ENCODE measurements around the gene DHRSX. TPM values are rescaled to one million over a fixed set of nuclear protein-coding genes. Genes with fewer than 3 reads are reported as not detected.
"Not testable (repeated sequence)": the region's sequence is repeated elsewhere in the genome, so short reads cannot be mapped to it uniquely, and the experiment has no call there.

Gene DHRSX
- total RNA-seq, 1 experiment from 2014 or later = 23.9 TPM

DNA sequence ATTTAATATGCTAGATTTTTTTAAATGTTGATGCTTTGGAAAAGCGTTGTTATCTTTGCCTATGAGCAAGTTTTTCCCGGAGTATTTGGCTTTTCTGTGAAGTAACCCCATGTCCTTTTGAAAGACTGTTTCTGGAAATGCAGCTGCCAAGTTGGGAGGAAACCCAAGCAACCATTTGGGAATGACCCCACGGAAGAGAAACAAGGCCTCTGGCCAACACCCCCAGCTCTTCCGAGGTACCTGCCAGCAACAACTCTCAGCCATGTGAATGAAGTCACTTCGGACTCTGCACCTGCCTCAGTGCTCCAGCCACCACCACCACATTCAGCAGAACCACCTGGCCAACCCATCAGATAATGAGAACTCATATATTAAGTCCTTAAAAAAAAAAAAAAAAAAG is 36.2 kb upstream of the DHRSX start:
- H3K9me3 Mint-ChIP-seq (ENCODE audit: unreplicated experiment) = no peaks in the 10 kb centered on the region
- H3K4me3 Mint-ChIP-seq (ENCODE audit: unreplicated experiment) = no peak overlapping the region
- intact Hi-C loops (cut with micrococcal nuclease) = no loop called here
- POLR2A ChIA-PET = no interaction called here
- H3K27me3 Mint-ChIP-seq (ENCODE audit: insufficient read depth, unreplicated experiment) = peaks cover 12% of the 10 kb centered on the region
- DNase-seq (ENCODE audit: unreplicated experiment) = no peak
- H3K27ac Mint-ChIP-seq (ENCODE audit: low read depth, unreplicated experiment) = no peak overlapping the region
- no TSS peak for BruUV-seq (replicated peaks)
- TF ChIP-seq, protein P1, sequence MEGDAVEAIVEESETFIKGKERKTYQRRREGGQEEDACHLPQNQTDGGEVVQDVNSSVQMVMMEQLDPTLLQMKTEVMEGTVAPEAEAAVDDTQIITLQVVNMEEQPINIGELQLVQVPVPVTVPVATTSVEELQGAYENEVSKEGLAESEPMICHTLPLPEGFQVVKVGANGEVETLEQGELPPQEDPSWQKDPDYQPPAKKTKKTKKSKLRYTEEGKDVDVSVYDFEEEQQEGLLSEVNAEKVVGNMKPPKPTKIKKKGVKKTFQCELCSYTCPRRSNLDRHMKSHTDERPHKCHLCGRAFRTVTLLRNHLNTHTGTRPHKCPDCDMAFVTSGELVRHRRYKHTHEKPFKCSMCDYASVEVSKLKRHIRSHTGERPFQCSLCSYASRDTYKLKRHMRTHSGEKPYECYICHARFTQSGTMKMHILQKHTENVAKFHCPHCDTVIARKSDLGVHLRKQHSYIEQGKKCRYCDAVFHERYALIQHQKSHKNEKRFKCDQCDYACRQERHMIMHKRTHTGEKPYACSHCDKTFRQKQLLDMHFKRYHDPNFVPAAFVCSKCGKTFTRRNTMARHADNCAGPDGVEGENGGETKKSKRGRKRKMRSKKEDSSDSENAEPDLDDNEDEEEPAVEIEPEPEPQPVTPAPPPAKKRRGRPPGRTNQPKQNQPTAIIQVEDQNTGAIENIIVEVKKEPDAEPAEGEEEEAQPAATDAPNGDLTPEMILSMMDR (IDR thresholded peaks at IDR 0.05; ENCODE audit: unreplicated experiment) = no peak
- CTCF ChIA-PET = no interaction called here
- peaks cover 5% of the 10 kb centered on the region for H3K4me1 Mint-ChIP-seq (ENCODE audit: insufficient read depth, unreplicated experiment)
- no peaks in the 10 kb centered on the region for H3K36me3 Mint-ChIP-seq (ENCODE audit: insufficient read depth, unreplicated experiment)

- ChIA-PET POLR2A (no interaction called here), CTCF (no interaction called here)
- TF ChIP-seq, protein P1 (IDR thresholded peaks at IDR 0.05; ENCODE audit: unreplicated experiment) = no peak
- Mint-ChIP-seq H3K4me3 (ENCODE audit: unreplicated experiment) (no peak overlapping the region), H3K27me3 (ENCODE audit: insufficient read depth, unreplicated experiment) (peaks cover 12% of the 10 kb centered on the region), H3K27ac (ENCODE audit: low read depth, unreplicated experiment) (no peak overlapping the region), H3K36me3 (ENCODE audit: insufficient read depth, unreplicated experiment) (no peaks in the 10 kb centered on the region), H3K9me3 (ENCODE audit: unreplicated experiment) (no peaks in the 10 kb centered on the region), H3K4me1 (ENCODE audit: insufficient read depth, unreplicated experiment) (peaks cover 5% of the 10 kb centered on the region)
- intact Hi-C loops (cut with micrococcal nuclease) = no loop called here
- BruUV-seq (replicated peaks) = no TSS peak
- no peak for DNase-seq (ENCODE audit: unreplicated experiment)
These were observed 35.4 kb upstream of the DHRSX start for GRCh38 chrX:2536141-2536540.

- intact Hi-C loops (cut with micrococcal nuclease); DNase-seq (ENCODE audit: unreplicated experiment); CTCF ChIA-PET; BruUV-seq (replicated peaks); H3K27ac Mint-ChIP-seq (ENCODE audit: low read depth, unreplicated experiment); H3K36me3 Mint-ChIP-seq (ENCODE audit: insufficient read depth, unreplicated experiment); H3K4me1 Mint-ChIP-seq (ENCODE audit: insufficient read depth, unreplicated experiment); H3K9me3 Mint-ChIP-seq (ENCODE audit: unreplicated experiment); H3K4me3 Mint-ChIP-seq (ENCODE audit: unreplicated experiment); POLR2A ChIA-PET: not testable (repeated sequence)
- peaks cover 12% of the 10 kb centered on the region for H3K27me3 Mint-ChIP-seq (ENCODE audit: insufficient read depth, unreplicated experiment)
These were observed 33.7 kb upstream of the DHRSX start for GRCh38 chrX:2534261-2535021.

DNA sequence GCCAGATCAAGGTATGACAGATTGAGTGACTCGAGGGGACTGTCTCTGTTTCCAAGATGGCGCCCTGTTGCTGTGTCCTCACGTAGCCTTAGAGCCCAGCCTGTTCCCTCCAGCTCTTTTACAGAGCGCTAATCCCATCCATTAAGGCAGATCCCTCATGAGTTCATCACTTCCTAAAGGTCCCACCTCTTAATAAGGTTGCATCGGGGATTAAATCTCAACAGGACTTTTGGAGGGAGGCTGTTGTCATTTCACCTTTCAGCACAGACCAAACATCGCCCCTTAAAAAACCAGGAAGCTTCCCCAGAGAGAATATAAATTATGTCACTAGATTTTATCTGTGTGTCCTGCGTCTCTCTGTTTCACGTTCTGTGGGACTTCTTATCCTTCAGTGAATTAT is 32.6 kb upstream of the DHRSX start:
- ChIA-PET POLR2A (no interaction called here), CTCF (no interaction called here)
- Mint-ChIP-seq H3K9me3 (ENCODE audit: unreplicated experiment) (no peaks in the 10 kb centered on the region), H3K36me3 (ENCODE audit: insufficient read depth, unreplicated experiment) (no peaks in the 10 kb centered on the region), H3K4me3 (ENCODE audit: unreplicated experiment) (no peak overlapping the region), H3K27ac (ENCODE audit: low read depth, unreplicated experiment) (no peak overlapping the region), H3K27me3 (ENCODE audit: insufficient read depth, unreplicated experiment) (peaks cover 12% of the 10 kb centered on the region), H3K4me1 (ENCODE audit: insufficient read depth, unreplicated experiment) (peaks cover 5% of the 10 kb centered on the region)
- intact Hi-C loops (cut with micrococcal nuclease) = no loop called here
- BruUV-seq (replicated peaks) = no TSS peak
- DNase-seq (ENCODE audit: unreplicated experiment) = no peak
- TF ChIP-seq, protein P1 (IDR thresholded peaks at IDR 0.05; ENCODE audit: unreplicated experiment) = no peak

DNA sequence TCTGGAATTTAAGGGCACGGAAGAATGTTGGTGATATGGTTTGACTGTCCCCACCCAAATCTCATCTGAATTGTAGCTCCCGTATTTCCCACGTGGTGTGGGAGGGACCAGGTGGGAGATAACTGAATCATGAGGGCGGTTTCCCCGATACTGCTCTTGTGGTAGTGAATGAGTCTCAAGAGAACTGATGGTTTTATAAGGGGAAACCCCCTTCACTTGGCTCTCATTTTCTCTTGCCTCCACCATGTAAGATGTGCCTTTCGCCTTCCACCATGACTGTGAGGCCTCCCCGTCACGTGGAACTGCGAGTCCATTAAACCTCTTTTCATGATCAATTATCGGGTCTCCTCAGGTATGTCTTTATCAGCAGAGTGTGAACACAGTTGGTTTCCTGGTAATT is 25.6 kb upstream of the DHRSX start:
- TF ChIP-seq, protein P1 (IDR thresholded peaks at IDR 0.05; ENCODE audit: unreplicated experiment) = no peak
- intact Hi-C loops (cut with micrococcal nuclease) = no loop called here

More for the DNA sequence above, 25.6 kb upstream of the DHRSX start:
- no peaks in the 10 kb centered on the region for H3K4me1 Mint-ChIP-seq (ENCODE audit: insufficient read depth, unreplicated experiment)
- H3K9me3 Mint-ChIP-seq (ENCODE audit: unreplicated experiment) = no peaks in the 10 kb centered on the region
- CTCF ChIA-PET = no interaction called here
- no TSS peak for BruUV-seq (replicated peaks)
- peaks cover 22% of the 10 kb centered on the region for H3K27me3 Mint-ChIP-seq (ENCODE audit: insufficient read depth, unreplicated experiment)
- POLR2A ChIA-PET = no interaction called here
- H3K4me3 Mint-ChIP-seq (ENCODE audit: unreplicated experiment) = no peak overlapping the region
- no peak overlapping the region for H3K27ac Mint-ChIP-seq (ENCODE audit: low read depth, unreplicated experiment)
- H3K36me3 Mint-ChIP-seq (ENCODE audit: insufficient read depth, unreplicated experiment) = no peaks in the 10 kb centered on the region
- DNase-seq (ENCODE audit: unreplicated experiment) = no peak

All from MCF 10A (cell line).